Frontal cortex (tissue), 4 donors: ENCODE results near the gene METTL27. TPM values are rescaled to one million over a fixed set of nuclear protein-coding genes. Genes with fewer than 3 reads are reported as not detected.
"Not testable (repeated sequence)": the region's sequence is repeated elsewhere in the genome, so short reads cannot be mapped to it uniquely, and the experiment has no call there.

ENCODE experiments used
- DNase-seq, 2 donors: peaks; one replicate each; pipeline ENCODE4 v3.0.0; 2012; ENCODE audit warnings: low spot score in 2 of 2
- FAIRE-seq: peaks from 2 replicates; lab custom pipeline; 2012; peaks lifted over from hg19 to GRCh38; lab: Jason Lieb, UNC
- total RNA-seq: library from RNA; depleted of rRNA; stranded (reverse); fragments of >200 nt; gene quantifications from one replicate; pipeline ENCODE4 v1.2.3, GENCODE V29; 2014
- donor health status: control.
- donor health status: control.
- donor health status: control.

The METTL27 gene
- total RNA-seq, 1 donor from 2014 or later: 0.41 TPM

DNA sequence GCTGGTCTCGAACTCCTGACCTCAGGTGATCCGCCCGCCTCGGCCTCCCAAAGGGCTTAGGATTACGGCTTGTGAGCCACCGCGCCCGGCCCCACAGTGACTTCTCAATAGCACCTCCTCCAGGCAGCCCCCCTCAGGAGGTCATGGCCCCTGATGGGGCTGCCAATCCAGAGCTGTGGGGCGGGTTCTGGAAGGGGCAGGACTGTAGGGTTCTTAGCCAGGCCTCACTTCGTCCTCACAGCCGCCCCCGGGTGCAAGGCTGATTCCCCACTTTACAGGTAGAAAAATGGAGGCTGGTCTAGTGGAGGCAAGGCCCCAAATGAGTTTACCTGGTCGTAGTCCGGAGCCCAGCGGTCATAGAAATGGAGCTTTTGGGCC lies 638 bp downstream of the METTL27 start:
- FAIRE-seq (no peak), DNase-seq (no peak)

DNA sequence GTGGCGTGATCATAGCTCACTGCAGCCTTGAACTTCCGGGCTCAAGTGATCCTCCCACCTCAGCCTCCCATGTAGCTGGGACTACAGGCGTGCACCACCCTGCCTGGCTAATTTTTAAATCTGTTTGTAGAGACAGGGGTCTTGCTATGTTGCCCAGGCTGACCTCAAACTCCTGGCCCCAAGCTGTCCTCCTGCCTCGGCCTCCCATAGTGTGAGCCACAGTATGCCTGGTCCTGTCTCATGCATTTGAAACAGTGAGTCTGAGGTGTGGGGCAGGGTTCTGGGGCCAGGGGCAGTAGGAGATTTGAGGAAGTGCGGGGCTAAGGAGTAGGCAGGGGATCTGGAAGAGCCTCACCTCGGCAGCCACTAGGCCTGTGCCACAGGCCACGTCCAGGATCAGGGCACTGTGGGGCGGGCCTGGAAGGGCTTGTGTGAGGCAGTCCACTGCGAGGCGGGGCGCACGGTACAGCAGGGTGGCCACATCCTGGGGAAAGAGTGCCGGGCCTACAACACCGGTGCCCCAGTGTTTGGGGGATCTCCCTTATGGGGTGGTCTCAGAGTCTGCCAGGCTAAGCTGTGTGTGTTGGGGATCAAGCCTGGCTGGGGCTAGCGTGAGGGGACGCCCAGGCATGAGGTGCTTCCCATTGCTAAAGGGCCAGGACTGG lies 1.5 kb downstream of the METTL27 start:
- DNase-seq: no peak
- no peak for FAIRE-seq

DNA sequence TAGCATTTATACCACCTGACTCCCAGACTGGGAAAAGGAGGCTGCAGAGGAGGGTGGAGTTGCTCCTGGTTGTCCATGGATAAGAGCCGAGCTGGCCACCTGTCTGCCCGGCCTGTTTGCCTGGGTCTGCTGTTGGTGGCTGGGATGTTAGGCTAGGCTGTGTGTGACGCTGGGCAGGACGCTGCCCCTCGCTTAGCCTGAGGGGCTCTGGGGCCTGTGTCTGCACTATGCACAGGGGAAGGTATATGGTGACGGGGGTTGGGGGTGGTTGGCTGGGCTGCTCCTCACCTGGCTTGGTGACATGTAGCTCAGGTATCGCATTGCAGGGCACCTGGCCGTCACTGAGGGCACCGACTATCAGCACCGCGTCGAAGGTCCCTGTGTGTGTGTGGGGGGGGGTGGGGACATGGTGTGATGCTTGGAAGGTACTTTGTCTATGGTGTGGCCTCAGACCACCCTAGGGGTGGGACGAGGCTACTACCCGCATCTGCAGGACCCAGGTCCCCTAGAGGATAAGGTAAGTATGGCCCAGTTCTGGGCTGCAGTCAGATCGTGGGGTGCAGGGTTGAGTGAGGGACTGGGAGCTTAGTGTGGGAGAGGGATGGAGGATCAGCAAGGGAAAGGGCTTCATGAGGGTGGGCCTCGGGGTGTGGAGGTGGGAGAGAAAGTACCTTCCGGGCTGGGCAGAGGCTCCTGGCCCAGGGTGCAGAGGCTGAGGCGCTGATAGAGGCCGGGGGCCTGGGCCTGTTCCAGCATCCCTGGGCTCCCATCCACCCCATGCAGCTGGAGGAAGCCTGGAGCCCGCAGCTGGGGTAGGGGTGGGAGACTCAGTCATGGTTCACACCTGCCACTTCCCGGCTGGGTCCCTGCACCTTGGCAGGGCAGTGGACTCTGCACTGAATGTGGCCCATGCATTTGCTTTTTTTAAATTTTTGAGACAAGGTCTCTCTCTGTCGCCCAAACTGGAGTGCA lies 2.3 kb downstream of the METTL27 start:
- no peak for DNase-seq
- no peak for FAIRE-seq

DNA sequence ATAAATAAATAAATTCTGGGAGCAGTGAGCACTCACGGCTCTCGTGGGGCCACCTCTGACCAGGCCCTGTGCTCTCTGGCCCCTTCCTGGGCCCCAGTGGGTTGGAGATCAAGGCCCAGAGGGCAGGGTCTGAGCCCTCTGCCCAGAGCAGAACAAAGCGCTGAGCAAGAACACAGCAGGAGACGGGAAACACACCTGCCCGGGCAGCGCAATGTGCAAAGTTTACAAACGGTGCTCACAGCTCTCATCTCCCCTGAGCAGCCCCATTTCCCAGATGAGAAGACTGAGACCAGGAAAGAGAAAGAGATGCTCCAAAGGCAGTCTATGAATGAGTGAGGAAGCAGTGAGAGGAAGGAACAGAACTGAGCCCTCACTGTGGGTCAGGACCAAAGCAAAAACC lies 3.0 kb downstream of the METTL27 start:
- no peak for DNase-seq

DNA sequence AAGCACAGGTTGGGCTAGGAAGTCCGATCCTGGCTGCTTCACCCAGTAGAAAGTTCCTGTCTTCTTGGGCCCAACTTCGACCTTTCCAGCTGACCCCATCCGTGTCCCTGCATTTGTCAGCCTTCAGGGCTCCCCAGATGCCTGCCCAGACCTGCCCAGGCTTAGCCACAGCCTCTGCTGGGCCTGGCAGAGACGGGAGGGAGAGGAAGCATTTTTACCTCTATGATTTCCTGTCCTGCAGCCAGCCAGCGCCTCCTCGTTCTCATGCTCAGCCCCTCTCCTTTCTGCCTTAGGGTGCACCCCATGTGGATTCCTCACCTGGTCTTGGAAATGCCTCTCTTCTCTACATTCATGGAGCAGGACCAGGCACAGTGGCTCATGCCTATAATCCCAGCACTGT lies 3.7 kb downstream of the METTL27 start:
- DNase-seq: no peak
- FAIRE-seq: no peak

More for the DNA sequence above, 3.0 kb downstream of the METTL27 start:
- no peak for FAIRE-seq

DNA sequence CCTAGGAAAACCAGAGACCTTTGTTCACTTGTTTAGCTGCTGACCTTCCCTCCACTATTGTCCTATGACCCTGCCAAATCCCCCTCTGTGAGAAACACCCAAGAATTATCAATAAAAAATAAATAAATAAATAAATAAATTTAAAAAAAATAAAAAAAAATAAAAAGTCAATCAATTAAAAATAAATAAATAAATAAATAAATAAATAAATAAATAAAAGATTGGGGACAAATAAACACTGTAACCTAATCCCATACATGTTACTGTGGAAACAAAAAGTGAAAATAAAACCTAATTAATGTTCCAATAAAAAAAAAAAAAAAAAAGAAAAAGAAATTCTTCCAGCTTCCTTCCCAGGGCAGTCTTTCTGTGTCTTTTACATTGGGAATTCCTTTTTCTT lies 5.1 kb downstream of the METTL27 start:
- peak; percentile 98 for FAIRE-seq
- DNase-seq: not testable (repeated sequence)

DNA sequence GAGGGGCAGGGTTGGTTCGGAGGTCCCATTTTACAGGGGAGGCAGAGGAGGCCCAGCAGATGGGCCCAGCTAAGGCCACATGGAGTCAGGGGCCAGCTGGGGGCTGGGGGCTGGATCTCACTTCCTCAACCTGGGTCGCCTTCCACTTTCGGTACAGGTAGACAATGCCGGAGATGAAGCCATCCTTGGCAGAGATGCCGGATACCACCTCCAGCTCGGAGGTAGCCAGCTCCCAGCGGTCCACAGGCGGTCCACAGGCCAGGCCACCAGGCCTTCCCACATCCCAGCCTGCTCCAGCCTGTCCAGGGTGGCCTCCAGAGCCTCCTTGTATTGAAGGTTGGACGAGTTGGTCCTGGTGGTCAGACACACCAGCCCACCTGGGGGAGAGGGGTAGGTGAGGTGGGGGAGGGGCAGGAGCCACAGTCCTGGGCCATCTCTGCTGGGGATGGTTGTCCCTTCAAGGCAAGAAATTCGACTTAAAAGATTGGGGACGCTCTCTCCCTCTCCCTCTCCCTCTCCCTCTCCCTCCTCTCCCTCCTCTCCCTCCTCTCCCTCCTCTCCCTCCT lies 7.6 kb downstream of the METTL27 start:
- DNase-seq (no peak), FAIRE-seq (no peak)

DNA sequence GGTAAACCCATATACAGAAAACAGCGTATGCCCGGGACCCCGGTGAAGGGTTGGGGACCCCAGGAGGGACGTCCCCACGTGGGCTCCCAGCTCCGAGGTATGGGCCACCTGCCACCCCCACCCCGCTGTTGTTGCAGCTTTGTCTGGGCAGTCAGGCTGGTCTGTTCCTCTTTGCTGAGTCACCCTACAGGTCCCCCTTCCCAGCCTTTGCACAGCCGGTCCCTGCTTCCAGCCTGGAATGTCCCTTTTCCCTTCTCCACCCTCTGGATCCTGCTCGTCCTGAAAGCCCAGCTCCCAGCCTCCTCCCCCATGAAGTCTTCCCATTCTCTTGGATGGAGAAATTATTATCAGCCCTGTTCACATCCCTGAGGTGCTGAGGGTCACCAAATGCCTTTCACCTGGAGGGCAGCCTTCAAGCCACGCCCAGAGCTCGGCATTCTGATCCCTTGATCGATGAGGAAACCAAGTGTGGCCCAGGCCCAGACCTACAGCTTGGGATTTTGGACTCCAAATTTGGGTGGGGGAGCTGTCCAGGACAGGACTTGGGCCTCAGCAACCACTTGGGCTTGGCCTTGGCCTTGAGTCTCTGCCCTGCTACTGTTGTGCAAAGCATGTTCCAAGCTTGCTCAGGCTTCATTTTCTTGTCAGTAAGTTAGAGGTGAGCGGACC lies 8.9 kb downstream of the METTL27 start:
- DNase-seq: no peak
- FAIRE-seq: no peak

DNA sequence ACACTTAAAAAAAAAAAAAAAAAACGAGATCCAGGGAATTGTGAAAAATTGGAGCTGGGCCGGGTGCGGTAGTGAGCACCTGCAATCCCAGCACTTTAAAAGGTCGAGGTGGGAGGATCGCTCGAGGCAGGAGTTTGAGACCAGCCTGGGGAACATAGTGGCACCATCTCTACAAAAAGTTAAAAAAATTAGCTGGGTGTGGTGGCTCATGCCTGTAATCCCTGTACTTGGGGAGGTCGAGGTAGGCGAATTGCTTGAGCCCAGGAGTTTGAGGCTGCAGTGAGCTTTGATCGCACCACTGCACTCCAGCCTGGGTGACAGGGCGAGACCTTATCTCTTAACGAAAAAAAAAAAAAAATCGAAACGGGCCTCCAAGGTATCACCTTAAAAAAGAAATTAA lies 9.5 kb downstream of the METTL27 start:
- no peak for DNase-seq

DNA sequence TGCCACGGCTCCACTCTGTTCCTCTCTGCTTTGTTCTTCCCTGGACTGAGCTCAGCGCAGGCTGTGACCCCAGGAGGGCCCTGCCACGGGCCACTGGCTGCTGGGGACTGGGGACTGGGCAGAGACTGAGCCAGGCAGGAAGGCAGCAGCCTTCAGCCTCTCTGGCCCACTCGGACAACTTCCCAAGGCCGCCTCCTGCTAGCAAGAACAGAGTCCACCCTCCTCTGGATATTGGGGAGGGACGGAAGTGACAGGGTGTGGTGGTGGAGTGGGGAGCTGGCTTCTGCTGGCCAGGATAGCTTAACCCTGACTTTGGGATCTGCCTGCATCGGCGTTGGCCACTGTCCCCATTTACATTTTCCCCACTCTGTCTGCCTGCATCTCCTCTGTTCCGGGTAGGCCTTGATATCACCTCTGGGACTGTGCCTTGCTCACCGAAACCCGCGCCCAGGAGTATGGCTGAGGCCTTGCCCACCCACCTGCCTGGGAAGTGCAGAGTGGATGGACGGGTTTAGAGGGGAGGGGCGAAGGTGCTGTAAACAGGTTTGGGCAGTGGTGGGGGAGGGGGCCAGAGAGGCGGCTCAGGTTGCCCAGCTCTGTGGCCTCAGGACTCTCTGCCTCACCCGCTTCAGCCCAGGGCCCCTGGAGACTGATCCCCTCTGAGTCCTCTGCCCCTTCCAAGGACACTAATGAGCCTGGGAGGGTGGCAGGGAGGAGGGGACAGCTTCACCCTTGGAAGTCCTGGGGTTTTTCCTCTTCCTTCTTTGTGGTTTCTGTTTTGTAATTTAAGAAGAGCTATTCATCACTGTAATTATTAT lies 10.3 kb downstream of the METTL27 start:
- no peak for DNase-seq
- no peak for FAIRE-seq

More for the DNA sequence above, 9.5 kb downstream of the METTL27 start:
- FAIRE-seq: no peak

DNA sequence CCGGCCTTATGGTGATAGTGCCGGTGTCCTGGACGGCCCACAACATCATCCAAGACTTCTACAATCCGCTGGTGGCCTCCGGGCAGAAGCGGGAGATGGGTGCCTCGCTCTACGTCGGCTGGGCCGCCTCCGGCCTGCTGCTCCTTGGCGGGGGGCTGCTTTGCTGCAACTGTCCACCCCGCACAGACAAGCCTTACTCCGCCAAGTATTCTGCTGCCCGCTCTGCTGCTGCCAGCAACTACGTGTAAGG lies 10.8 kb downstream of the METTL27 start:
- DNase-seq: no peak
- FAIRE-seq: no peak

DNA sequence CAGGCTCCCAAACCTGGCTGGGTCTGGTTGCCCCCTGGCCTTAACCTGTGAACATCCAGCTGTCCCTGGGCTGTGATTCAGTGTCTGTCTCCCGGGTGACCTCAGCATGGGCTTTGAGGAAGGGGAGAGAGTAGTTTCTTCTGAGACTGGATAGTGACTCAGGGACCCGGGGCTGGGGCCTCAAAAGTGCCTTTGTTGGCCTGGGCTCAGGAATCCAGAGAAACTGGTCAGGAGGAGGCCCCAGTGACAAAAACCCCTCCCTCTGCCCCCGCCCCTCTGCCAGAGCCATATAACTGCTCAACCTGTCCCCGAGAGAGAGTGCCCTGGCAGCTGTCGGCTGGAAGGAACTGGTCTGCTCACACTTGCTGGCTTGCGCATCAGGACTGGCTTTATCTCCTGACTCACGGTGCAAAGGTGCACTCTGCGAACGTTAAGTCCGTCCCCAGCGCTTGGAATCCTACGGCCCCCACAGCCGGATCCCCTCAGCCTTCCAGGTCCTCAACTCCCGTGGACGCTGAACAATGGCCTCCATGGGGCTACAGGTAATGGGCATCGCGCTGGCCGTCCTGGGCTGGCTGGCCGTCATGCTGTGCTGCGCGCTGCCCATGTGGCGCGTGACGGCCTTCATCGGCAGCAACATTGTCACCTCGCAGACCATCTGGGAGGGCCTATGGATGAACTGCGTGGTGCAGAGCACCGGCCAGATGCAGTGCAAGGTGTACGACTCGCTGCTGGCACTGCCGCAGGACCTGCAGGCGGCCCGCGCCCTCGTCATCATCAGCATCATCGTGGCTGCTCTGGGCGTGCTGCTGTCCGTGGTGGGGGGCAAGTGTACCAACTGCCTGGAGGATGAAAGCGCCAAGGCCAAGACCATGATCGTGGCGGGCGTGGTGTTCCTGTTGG lies 11.4 kb downstream of the METTL27 start, which contains the start of gene CLDN4:
TSS of gene CLDN4 (plus strand) at position 316 of the 903 bp plus-strand sequence. CDS start at position 522, 206 bp downstream.
- DNase-seq (no peak), FAIRE-seq (no peak)

DNA sequence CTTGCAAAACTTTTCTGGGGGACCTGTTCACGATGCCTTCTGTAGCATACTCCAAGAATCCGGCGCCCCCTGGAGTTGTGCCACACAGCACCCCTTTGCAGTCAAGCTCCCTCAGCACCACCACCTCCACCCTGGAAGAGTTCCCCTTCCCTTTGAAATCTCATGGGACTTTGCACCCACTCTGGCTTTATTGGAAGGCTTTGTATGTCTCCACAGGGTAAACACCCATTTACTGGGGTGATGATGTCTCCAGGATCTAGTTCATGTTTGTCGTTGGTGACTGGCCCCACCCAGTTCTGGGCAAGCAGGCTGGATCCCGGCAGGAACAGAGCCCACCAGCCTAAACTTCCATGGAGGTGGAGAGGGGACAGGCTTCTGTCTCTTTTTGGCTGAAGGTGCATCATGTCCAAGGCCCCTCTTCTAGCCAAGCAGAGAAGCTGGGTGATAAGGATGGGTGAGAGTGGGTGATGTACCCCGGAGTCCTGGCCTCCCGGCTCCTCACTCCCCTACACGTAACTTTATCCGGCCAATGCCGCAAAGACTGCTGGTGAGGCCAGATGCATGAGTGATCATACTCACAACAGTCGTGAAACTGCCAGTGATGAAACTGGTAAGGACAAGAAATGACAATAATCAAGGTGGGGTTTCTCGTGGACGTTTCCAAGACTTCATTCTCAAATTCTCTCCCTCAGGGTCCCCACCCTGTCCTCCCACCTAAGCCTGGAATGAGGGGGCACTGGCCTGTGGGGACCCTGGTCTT lies 12.2 kb downstream of the METTL27 start:
- no peak for FAIRE-seq
- no peak for DNase-seq

DNA sequence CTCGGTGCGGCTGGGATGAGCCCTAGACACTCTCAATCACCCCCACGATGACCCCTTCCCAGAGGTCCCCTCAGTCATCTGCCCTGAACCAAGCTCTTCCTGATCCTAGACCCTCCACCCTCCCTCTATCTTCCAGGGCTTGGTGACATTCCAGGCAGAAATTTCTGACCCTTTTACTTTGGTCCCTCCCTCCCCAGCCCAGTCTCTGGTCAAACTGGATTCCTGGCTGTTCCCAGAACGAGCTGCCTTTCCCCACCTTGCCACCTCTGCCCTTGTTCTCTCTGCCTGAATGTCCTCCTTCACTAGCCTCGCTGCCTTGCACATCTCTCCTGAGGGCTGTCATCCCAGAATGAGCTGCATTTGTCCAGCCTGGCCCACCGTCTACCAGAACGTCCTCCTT lies 12.8 kb downstream of the METTL27 start:
- DNase-seq (no peak), FAIRE-seq (no peak)

DNA sequence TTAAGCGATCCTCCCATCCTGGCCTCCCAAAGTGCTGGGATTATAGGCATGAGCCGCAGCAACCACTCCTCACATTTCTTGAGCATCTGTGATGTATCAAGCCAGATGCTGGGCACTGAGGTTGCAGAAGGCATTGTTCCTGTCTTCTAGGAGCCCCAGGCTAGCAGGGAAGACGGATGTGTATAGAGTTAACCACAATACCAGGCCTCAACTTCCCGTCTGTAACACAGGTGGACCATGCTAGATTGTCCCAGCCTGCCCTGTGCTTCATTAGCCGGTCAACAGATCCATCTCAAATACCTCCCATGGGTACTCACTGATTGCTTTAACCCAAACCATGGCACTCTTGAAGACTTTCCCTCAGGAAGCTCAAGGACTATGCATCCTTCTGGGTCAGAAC lies 13.3 kb downstream of the METTL27 start:
- DNase-seq (no peak), FAIRE-seq (no peak)

DNA sequence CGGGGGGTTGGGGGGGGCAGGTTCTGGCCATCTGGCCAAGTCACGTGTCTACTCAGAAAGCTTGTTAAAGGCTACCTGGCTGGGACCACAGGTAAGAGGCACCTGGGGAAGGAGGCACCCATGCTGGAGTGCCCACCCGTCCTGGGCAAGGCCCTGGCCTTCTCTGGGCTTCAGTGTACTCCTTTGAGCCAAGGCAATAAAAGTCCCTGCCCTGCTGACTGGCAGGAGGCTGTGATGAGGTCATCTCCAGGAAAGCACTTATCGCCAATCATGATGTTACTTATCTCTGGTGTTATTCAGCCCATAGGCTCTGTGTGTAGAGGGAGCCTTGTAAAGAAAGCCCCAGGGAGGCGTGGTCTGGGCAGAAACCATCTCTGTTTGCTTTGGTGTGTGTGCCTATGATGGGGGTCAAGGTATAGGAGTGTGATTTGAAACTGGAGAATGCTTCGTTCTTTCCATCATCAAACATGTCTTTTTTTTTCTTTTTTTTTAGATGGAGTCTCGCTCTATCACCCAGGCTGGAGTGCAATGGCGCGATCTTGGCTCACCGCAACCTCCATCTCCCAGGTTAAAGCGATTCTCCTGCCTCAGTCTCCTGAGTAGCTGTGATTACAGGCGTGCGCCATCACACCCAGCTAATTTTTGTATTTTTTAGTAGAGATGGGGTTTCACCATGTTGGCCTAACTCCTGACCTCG lies 14.1 kb downstream of the METTL27 start:
- DNase-seq: no peak
- FAIRE-seq: no peak

DNA sequence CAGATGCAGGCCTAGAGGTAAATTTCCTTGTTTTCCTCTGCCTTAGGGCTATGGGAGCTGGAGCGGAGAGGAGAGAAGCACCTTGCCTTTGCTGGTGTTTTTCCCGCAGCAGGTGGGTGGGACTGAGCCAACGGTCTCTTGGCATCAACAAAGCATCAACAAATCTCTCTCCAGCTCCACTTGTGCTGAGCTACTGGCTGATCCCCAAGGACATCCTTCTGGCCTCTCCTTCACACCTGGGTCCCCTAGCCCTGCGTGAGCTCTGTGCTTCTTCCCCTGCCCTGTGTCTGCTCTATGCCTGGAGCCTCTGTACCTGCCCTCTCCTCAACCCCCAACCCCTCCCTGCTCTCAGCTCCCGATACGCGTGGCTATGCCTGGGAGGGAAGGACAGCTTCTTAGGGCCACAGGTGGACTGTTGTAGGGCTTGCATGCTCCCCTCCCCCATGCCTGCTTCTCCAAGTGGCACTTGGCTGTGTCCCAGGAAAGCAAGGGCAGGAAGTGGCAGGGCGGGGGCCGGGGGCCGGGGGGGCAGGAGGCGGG lies 14.7 kb downstream of the METTL27 start:
- no peak for FAIRE-seq
- DNase-seq: no peak
